GM21786 (cell line): ENCODE measurements around the gene FAM131B.

Experiments
- ATAC-seq: cut with Tn5 transposase; IDR thresholded peaks from one replicate; pipeline ENCODE4 v1.9.1; 2021; ENCODE audit not compliant: unreplicated experiment

FAM131B gene

DNA sequence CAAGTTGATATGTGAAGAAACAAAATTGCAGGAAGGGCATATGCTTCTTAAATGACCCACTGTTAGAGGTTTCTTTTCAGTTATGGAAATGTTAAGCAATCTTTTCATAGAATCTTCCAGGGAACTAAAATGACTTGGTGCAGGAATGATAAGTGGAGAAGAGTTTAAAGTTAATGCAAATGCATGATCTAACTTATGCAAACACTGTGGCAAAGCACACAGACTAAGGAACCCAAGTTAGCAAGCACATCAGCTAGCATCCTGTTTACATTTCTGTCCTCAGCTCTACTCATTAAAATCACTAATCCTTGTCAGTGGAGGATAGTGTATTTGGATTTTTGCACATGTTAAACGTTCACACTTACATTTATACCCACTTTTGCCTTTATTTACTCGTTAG is 37.3 kb downstream of the FAM131B start:
- ATAC-seq: no peak

DNA sequence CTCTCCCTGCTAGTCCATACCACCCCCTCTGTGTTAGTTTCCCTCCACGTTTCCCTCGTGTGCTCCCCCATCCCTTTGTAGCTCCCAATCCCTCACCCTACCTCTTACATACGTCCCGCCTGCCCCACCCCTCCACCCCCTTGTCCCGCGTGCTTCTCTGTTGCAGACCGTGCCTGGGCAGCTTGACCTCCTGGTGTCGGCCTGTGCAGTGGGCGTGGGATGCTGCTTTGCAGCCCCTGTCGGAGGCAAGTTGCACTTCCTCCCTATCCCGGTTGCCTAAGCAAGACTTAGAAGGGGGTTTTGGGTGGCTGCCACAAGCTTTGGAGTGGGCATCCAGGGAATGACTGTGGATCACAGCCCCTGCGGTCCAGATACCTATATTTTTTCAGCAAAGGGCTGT is 38.9 kb downstream of the FAM131B start:
- no peak for ATAC-seq

DNA sequence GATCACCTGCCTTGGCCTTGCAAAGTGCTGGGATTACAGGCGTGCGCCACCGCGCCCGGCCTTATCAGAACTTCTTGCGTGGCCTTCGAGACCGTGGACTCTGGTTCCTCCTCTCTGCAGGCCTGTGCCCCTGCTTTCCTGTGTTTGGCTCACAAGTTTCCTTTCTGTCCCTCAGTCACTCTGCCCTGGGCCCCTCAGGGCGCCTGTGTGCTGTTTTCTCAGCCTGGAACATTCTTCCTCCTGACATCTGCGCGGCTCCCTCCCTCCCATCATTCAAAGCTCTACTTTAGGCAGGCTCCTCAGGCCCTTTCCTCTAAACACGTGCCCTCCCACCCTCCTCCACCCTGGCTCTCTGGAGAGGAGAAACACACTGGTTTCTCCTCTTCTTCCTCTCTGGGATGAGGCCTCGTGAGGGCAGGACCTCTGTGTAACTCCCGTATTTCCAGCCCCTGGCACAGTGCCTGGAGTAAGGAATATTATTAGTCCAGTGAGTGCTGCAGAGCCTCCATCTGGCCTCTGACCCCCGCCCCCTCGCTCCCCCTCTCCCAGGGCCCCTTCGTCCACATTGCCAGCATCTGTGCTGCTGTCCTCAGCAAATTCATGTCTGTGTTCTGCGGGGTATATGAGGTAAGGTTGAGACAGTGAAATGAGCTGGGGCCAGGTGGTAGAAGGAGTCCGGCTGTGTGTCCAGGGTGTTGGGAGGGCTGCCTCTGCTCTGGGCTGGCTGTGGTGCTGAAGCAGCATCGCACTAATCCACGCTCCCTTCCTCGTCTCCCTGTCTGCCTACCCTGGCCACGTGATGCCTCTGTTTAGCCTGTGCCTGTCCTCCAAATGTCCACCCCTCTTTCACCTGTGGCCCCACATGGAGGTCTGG is 39.5 kb downstream of the FAM131B start:
- ATAC-seq: no peak

DNA sequence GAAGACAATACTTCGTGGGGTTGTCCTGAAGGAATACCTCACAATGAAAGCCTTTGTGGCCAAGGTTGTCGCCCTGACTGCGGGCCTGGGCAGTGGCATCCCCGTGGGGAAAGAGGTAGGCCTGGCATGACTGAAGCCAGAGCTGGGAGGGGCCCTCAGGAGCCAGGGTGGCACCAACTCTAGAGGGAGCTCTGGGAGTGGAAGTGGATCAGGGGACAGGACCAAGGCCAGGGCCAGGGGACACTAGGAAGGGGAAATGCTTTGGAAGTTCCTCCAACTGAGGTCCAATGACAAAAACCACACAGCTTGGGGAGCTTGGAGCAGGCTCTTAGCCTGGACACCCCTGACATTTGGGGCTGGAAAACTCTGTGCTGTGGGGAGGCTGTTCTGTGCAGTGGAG is 40.8 kb downstream of the FAM131B start:
- ATAC-seq: no peak

DNA sequence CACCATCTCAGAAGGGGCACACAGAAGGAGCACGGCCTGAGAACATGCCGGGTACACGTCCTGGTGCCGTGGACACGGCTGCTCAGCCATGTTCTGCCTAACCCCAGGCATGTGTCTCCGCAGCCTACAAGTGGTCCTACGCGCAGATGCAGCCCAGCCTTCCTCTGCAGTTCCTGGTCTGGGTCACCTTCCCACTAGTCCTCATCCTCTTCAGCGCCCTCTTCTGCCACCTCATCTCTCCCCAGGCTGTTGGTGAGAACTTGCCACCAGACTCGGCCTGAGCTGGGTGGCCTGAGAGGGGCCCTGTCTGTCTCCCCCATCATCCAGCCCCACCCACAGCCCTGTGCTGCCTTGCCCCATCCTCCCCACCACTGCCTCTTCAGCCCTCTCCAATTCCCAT is 41.3 kb downstream of the FAM131B start:
- ATAC-seq: no peak

DNA sequence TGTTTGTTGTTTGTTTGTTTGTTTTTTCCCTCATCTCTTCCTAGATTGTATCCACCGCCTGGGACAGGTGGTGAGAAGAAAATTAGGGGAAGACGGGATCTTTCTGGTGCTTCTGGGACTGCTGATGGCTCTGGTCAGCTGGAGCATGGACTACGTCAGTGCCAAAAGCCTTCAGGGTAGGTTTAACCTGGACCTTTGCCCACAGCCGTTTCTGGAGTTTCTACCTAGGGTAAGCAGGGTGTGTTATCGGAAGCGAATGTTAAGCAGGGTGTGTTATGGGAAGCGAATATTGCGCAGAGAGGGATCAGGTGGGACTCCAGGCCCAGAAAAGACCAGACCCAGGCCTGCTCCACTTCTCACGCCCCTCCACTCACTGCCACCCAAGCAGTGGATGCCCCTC is 41.9 kb downstream of the FAM131B start:
- no peak for ATAC-seq

DNA sequence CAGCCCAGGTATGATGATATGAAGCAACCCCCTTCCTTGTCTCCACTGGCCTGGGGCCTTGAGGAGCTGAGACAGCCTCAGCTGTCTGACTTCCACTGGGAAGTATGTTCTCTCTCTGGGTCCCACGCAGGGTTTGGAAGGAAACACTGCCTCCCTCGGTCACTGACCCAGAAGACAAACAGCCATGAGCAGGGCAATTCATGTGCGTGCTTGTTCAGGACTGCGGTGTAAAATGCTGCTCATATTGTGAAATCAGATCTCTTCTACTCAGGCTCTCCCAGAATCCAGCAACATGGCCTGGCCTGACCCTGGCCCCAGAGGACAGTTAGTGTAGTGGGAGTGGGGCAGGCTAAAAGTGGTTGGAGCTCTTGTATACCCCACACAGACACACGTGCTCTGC is 43.9 kb downstream of the FAM131B start:
- no peak for ATAC-seq

DNA sequence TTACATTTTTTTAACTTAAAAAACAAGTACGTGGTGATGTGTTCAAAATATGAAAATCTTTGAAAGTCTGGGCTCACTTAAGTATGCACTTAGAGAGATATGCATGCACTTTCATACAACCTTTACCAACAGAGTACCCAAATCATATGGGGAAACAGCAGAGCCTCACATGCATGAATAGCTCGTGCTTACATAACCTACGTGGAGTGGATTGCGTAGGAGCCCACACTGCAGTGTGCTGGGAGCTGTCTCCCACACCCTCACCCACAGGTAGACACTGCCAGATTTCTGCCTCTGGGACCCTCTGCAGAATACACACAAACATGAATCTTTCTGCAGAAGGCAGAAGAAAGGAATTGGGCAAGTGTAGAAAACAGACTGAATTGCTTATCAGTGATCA is 46.0 kb downstream of the FAM131B start:
- ATAC-seq: no peak

DNA sequence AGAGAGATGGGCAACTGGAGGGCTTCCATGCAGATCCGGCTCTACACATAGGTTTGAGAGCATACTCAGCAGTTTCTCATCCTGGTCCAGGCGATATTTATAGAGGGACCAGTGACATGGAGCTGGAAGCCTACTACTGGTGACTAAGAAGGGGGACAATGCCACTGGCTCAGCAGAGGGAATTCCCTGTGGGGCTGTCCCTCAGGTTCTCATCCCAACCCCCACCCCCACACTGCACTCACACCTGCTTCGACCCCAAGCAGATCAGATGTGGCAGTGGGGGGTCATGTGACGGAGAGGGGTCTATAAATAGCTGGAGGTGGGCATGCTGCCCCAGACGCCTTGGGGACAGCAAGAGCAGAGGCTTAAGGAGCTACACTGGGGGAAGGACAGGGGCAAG is 46.7 kb downstream of the FAM131B start, which contains the start of gene CLCN1:
Gene CLCN1 (plus strand): TSS at position 336 of the 400 bp plus-strand sequence. CDS start 102 bp downstream, outside the sequence.
- no peak for ATAC-seq

DNA sequence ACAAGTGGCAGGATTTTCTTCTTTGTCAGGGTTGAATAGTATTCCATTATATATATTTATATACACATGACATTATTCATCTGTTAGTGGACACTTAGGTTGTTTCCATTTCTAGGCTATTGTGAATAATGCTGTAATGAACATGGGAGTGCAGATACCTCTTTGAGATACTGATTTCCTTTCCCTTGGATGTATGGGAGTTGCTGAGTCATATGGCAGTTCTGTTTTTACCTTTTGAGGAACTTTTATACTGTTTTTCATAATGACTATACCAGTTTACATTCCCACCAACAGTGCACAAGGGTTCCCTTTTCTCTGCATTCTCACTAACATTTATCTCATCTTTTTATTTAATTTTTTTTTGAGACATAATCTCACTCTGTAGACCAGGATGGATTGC is 48.4 kb downstream of the FAM131B start:
- ATAC-seq: no peak

DNA sequence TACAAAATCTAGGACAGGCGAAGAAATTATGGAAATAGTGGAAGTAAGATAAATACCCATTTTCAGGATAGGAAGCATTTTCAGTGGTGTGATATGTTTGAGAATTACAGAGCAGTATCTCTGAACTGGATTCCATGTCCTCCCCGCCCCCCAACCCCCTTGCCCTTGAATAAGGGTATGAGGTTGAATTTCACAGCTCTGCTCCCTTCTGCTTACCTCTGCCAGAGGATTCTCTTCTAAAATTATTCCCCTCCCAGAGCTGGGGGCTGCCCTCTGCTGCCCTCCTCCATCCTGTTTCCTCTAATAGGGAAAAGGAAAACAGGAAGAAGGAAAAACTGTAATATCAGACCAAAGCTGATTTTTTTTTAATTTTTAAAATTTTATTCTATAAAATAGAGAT is 53.9 kb downstream of the FAM131B start:
- no peak for ATAC-seq

DNA sequence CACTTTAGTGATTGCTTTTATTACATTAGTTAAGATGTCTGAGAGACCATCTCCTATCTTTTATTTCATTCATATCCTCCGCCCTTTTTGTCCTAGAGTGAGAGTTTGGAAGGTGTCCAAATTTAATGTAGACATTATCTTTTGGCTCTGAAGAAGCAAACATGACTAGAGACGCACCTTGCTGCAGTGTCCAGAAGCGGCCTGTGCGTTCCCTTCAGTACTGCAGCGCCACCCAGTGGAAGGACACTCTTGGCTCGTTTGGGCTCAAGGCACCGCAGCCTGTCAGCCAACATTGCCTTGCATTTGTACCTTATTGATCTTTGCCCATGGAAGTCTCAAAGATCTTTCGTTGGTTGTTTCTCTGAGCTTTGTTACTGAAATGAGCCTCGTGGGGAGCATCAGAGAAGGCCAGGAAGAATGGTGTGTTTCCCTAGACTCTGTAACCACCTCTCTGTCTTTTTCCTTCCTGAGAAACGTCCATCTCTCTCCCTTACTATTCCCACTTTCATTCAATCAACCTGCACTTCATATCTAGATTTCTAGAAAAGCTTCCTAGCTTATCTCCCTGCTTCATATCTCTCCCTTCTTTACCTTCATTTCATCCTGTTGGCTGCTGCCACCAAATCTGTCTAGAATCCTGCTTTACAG is 57.0 kb downstream of the FAM131B start:
- ATAC-seq: peak; percentile 58

DNA sequence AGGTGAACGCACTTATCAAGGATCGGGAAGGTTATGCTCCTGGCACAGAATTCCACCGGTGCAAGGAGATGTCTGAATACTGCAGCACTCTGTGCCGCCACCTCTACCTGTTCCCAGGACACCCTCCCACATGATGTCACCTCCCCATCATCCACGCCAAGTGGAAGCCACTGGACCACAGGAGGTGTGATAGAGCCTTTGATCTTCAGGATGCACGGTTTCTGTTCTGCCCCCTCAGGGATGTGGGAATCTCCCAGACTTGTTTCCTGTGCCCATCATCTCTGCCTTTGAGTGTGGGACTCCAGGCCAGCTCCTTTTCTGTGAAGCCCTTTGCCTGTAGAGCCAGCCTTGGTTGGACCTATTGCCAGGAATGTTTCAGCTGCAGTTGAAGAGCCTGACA is 57.6 kb downstream of the FAM131B start:
- no peak for ATAC-seq

DNA sequence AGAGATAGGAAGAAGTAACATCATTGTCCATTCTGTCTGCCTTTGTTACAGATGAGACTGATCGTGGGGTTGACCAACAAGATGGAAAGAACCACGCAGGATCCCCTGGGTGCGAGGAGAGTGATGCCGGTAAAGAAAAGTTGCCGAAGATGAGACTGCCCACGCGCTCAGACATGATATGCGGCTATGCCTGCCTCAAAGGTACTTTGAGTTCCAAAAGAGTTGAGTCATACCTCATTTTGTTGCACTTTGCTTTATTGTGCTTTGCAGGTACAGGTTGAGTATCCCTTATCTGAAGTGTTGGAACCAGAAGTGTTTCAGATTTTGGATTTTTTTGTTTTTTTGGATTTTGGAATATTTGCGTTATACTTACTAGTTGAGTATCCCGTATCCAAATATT is 58.8 kb downstream of the FAM131B start:
- ATAC-seq: no peak
